HepG2 (cell line): ENCODE measurements around the gene KRT10.

Experiments used
- CTCF ChIP-seq: sonication (generic); formaldehyde crosslinking; IDR thresholded peaks from 2 replicates; pipeline ENCODE4 v1.5.0; 2020; ENCODE audit warnings: mild to moderate bottlenecking, missing genetic modification reagents, moderate library complexity
- DMAP1 ChIP-seq: IDR thresholded peaks from 2 replicates; pipeline ENCODE4 v1.6.1; 2016
- EZH2 ChIP-seq: conservative IDR thresholded peaks from 2 replicates; pipeline ENCODE4 v1.6.1; 2012; ENCODE audit warnings: mild to moderate bottlenecking, low read depth, low read length, moderate library complexity
- PBX3 ChIP-seq: sonication (generic); formaldehyde crosslinking; IDR thresholded peaks from 2 replicates; pipeline ENCODE4 v1.8.1; 2023; ENCODE audit warnings: missing genetic modification reagents, inconsistent platforms, borderline replicate concordance
- PHF8 ChIP-seq: sonication (generic); formaldehyde crosslinking; IDR thresholded peaks from 2 replicates; pipeline ENCODE4 v1.5.0; 2020; ENCODE audit warnings: missing genetic modification reagents
- RAD51 ChIP-seq: fragments of 450-650 bp; IDR thresholded peaks from 2 replicates; pipeline ENCODE4 v1.6.1; 2016; ENCODE audit warnings: borderline replicate concordance
- SAP130 ChIP-seq: IDR thresholded peaks from 2 replicates; pipeline ENCODE4 v1.6.1; 2016; ENCODE audit warnings: low read depth
- SMAD9 ChIP-seq: sonication (generic); formaldehyde crosslinking; IDR thresholded peaks from 2 replicates; pipeline ENCODE4 v1.5.1; 2020; ENCODE audit warnings: mild to moderate bottlenecking, missing genetic modification reagents
- ZBTB49 ChIP-seq: sonication (generic); formaldehyde crosslinking; IDR thresholded peaks from 2 replicates; pipeline ENCODE4 v1.4.0; 2020; ENCODE audit warnings: missing genetic modification reagents, borderline replicate concordance
- ZNF616 ChIP-seq: sonication (generic); formaldehyde crosslinking; IDR thresholded peaks from 2 replicates; pipeline ENCODE4 v1.5.0; 2020; ENCODE audit warnings: low read depth, mild to moderate bottlenecking, missing genetic modification reagents
- TF ChIP-seq, protein P1 (sequence below): sonication (generic); formaldehyde crosslinking; conservative IDR thresholded peaks from 2 replicates; pipeline ENCODE4 v1.5.0; 2020; ENCODE audit warnings: missing genetic modification reagents

- TF ChIP-seq SAP130 (no peak), EZH2 (no peak), ZNF616 (no peak), PBX3 (CRISPR knock-in tag) (no peak), SMAD9 (CRISPR knock-in tag) (no peak), DMAP1 (CRISPR knock-in tag) (no peak), ZBTB49 (no peak), PHF8 (CRISPR knock-in tag) (no peak), RAD51 (no peak), CTCF (CRISPR knock-in tag) (no peak)
- TF ChIP-seq, protein P1, sequence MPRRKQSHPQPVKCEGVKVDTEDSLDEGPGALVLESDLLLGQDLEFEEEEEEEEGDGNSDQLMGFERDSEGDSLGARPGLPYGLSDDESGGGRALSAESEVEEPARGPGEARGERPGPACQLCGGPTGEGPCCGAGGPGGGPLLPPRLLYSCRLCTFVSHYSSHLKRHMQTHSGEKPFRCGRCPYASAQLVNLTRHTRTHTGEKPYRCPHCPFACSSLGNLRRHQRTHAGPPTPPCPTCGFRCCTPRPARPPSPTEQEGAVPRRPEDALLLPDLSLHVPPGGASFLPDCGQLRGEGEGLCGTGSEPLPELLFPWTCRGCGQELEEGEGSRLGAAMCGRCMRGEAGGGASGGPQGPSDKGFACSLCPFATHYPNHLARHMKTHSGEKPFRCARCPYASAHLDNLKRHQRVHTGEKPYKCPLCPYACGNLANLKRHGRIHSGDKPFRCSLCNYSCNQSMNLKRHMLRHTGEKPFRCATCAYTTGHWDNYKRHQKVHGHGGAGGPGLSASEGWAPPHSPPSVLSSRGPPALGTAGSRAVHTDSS (CRISPR knock-in tag) = no peak
These were observed 29.9 kb upstream of the KRT10 start for GRCh38 chr17:40852364-40852763.
